HEK293 (cell line): Measurements from ENCODE around the gene KANK4.

Source experiments
- MZF1 ChIP-seq: fragments of 450-650 bp; formaldehyde crosslinking; IDR thresholded peaks from 2 replicates; pipeline ENCODE4 v1.5.1; 2017; ENCODE audit warnings: missing biosample characterization, missing genetic modification characterization, borderline replicate concordance
- PRDM1 ChIP-seq: fragments of 450-650 bp; formaldehyde crosslinking; IDR thresholded peaks from 2 replicates; pipeline ENCODE4; 2016; ENCODE audit warnings: missing biosample characterization, missing genetic modification characterization
- SCRT1 ChIP-seq: fragments of 450-650 bp; formaldehyde crosslinking; IDR thresholded peaks from 2 replicates; pipeline ENCODE4 v1.5.1; 2016; ENCODE audit warnings: missing biosample characterization, missing genetic modification characterization, borderline replicate concordance
- YY1 ChIP-seq: fragments of 450-650 bp; formaldehyde crosslinking; IDR thresholded peaks from 2 replicates; pipeline ENCODE4 v1.5.1; 2018; ENCODE audit warnings: missing biosample characterization, missing genetic modification characterization
- ZBTB8A ChIP-seq: fragments of 450-650 bp; formaldehyde crosslinking; IDR thresholded peaks from 2 replicates; pipeline ENCODE4 v1.5.1; 2016; ENCODE audit warnings: missing biosample characterization, missing genetic modification characterization
- ZNF112 ChIP-seq: fragments of 450-650 bp; formaldehyde crosslinking; IDR thresholded peaks from 2 replicates; pipeline ENCODE4 v1.5.0; 2017; ENCODE audit warnings: missing biosample characterization, missing genetic modification characterization
- ZNF114 ChIP-seq: fragments of 450-650 bp; formaldehyde crosslinking; IDR thresholded peaks from 2 replicates; pipeline ENCODE4 v1.5.0; 2017; ENCODE audit warnings: missing biosample characterization, missing genetic modification characterization
- ZNF121 ChIP-seq: fragments of 450-650 bp; formaldehyde crosslinking; IDR thresholded peaks from 2 replicates; pipeline ENCODE4 v1.5.1; 2016; ENCODE audit warnings: missing biosample characterization, missing genetic modification characterization
- ZNF248 ChIP-seq: fragments of 450-650 bp; formaldehyde crosslinking; IDR thresholded peaks from 2 replicates; pipeline ENCODE4 v1.5.1; 2017; ENCODE audit warnings: missing biosample characterization, missing genetic modification characterization
- ZNF335 ChIP-seq: fragments of 450-650 bp; formaldehyde crosslinking; conservative IDR thresholded peaks from 2 replicates; pipeline ENCODE4 v1.5.1; 2016; ENCODE audit warnings: missing biosample characterization, missing genetic modification characterization
- ZNF341 ChIP-seq: fragments of 450-650 bp; formaldehyde crosslinking; IDR thresholded peaks from 2 replicates; pipeline ENCODE4; 2016; ENCODE audit warnings: low read depth, missing biosample characterization, missing genetic modification characterization
- ZNF366 ChIP-seq: fragments of 450-650 bp; formaldehyde crosslinking; conservative IDR thresholded peaks from 2 replicates; pipeline ENCODE4 v1.5.1; 2016; ENCODE audit warnings: missing biosample characterization, missing genetic modification characterization
- ZNF521 ChIP-seq: fragments of 450-650 bp; formaldehyde crosslinking; IDR thresholded peaks from 2 replicates; pipeline ENCODE4 v1.5.1; 2017; ENCODE audit warnings: missing biosample characterization, mild to moderate bottlenecking, missing genetic modification characterization
- ZNF530 ChIP-seq: fragments of 450-650 bp; formaldehyde crosslinking; IDR thresholded peaks from 2 replicates; pipeline ENCODE4 v1.5.1; 2016; ENCODE audit warnings: low read depth, missing biosample characterization, missing genetic modification characterization
- ZNF548 ChIP-seq: fragments of 450-650 bp; formaldehyde crosslinking; IDR thresholded peaks from 2 replicates; pipeline ENCODE4 v1.5.1; 2016; ENCODE audit warnings: missing biosample characterization, missing genetic modification characterization
- ZNF600 ChIP-seq: fragments of 450-650 bp; formaldehyde crosslinking; IDR thresholded peaks from 2 replicates; pipeline ENCODE4 v1.5.1; 2016; ENCODE audit warnings: missing biosample characterization, missing genetic modification characterization
- ZNF626 ChIP-seq: fragments of 450-650 bp; sonication (Bioruptor Pico); formaldehyde crosslinking; IDR thresholded peaks from 2 replicates; pipeline ENCODE4 v1.5.1; 2018; ENCODE audit warnings: missing biosample characterization, missing genetic modification characterization, inconsistent platforms
- ZNF654 ChIP-seq: fragments of 450-650 bp; formaldehyde crosslinking; IDR thresholded peaks from 2 replicates; pipeline ENCODE4 v1.5.1; 2016; ENCODE audit warnings: low read depth, missing biosample characterization, missing genetic modification characterization
- ZNF785 ChIP-seq: fragments of 450-650 bp; formaldehyde crosslinking; IDR thresholded peaks from 2 replicates; pipeline ENCODE4 v1.5.1; 2016; ENCODE audit warnings: missing biosample characterization, missing genetic modification characterization
- ZSCAN16 ChIP-seq: fragments of 450-650 bp; formaldehyde crosslinking; IDR thresholded peaks from 2 replicates; pipeline ENCODE4 v1.5.1; 2016; ENCODE audit warnings: missing biosample characterization, missing genetic modification characterization
- TF ChIP-seq, protein P1 (sequence below): fragments of 450-650 bp; formaldehyde crosslinking; IDR thresholded peaks from 2 replicates; pipeline ENCODE4 v1.5.1; 2016; ENCODE audit warnings: missing biosample characterization, missing genetic modification characterization
- TF ChIP-seq, protein P2 (sequence below): fragments of 450-650 bp; formaldehyde crosslinking; IDR thresholded peaks from 2 replicates; pipeline ENCODE4 v1.5.1; 2017; ENCODE audit warnings: missing biosample characterization, missing genetic modification characterization
- TF ChIP-seq, protein P3 (sequence below): fragments of 450-650 bp; formaldehyde crosslinking; IDR thresholded peaks from 2 replicates; pipeline ENCODE4 v1.5.1; 2016; ENCODE audit warnings: missing biosample characterization, missing genetic modification characterization
- TF ChIP-seq, protein P4 (sequence below): IDR thresholded peaks from 2 replicates; pipeline ENCODE4 v1.6.1; 2011; ENCODE audit warnings: mild to moderate bottlenecking, low read depth, low read length, borderline replicate concordance
- TF ChIP-seq, protein P5 (sequence below): fragments of 450-650 bp; formaldehyde crosslinking; IDR thresholded peaks from 2 replicates; pipeline ENCODE4 v1.5.1; 2016; ENCODE audit warnings: missing biosample characterization, missing genetic modification characterization
- TF ChIP-seq, protein P6 (sequence below): fragments of 450-650 bp; formaldehyde crosslinking; IDR thresholded peaks from 2 replicates; pipeline ENCODE4 v1.5.1; 2016; ENCODE audit warnings: missing biosample characterization, missing genetic modification characterization
- TF ChIP-seq, protein P7 (sequence below): fragments of 450-650 bp; formaldehyde crosslinking; IDR thresholded peaks from 2 replicates; pipeline ENCODE4 v1.5.1; 2016; ENCODE audit warnings: missing biosample characterization, missing genetic modification characterization

KANK4 gene

DNA sequence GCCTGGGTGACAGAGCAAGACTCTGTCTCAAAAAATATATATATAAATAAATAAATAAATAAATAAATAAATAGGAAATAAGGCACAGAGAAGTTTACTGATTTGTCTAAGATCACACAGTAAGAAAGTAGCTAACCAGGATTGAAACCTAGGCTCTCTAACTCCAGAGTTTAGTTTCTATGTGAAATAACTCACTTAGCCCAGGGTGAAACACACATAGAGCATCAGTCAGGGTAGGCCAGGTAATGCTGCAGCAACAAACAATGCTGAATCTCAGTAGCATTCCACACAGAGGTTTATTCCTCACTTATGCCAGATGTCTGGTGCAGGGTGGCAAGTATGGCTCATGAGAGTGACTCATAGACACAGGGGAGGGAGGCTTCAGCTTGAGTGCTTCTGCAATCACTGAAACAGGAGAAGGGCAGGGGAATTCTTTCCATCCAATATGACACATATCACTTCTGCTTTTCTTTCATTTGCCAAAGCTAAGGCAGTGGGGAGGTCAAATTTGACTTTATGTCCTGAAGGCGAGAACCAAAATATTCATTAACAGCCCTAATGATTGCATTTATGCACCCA, 37.1 kb upstream of the KANK4 start (continued):
- TF ChIP-seq ZNF335 (tag by site-specific recombination) (no peak; the same call in 1 of the 2 replicates), ZNF112 (tag by site-specific recombination) (no peak), ZNF114 (tag by site-specific recombination) (no peak), ZNF785 (tag by site-specific recombination) (no peak), PRDM1 (tag by site-specific recombination) (peak; percentile 86), ZNF341 (tag by site-specific recombination) (peak; percentile 13; the same call in 1 of the 2 replicates), ZNF248 (no peak), ZNF654 (no peak; the same call in 1 of the 2 replicates), ZBTB8A (tag by site-specific recombination) (peak; percentile 55), ZSCAN16 (tag by site-specific recombination) (no peak), ZNF626 (tag by site-specific recombination) (no peak), ZNF521 (tag by site-specific recombination) (no peak), SCRT1 (tag by site-specific recombination) (no peak), YY1 (no peak), ZNF530 (tag by site-specific recombination) (no peak), ZNF600 (tag by site-specific recombination) (peak; percentile 48), MZF1 (peak; percentile 21; the same call in 1 of the 2 replicates), ZNF366 (tag by site-specific recombination) (peak; percentile 59; the same call in 1 of the 2 replicates), ZNF121 (tag by site-specific recombination) (no peak), ZNF548 (no peak)
- TF ChIP-seq, protein P1, sequence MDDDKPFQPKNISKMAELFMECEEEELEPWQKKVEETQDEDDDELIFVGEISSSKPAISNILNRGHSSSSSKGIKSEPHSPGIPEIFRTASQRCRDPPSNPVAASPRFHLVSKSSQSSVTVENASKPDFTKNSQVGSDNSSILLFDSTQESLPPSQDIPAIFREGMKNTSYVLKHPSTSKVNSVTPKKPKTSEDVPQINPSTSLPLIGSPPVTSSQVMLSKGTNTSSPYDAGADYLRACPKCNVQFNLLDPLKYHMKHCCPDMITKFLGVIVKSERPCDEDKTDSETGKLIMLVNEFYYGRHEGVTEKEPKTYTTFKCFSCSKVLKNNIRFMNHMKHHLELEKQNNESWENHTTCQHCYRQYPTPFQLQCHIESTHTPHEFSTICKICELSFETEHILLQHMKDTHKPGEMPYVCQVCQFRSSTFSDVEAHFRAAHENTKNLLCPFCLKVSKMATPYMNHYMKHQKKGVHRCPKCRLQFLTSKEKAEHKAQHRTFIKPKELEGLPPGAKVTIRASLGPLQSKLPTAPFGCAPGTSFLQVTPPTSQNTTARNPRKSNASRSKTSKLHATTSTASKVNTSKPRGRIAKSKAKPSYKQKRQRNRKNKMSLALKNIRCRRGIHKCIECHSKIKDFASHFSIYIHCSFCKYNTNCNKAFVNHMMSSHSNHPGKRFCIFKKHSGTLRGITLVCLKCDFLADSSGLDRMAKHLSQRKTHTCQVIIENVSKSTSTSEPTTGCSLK (tag by site-specific recombination), result no peak
- TF ChIP-seq, protein P2, sequence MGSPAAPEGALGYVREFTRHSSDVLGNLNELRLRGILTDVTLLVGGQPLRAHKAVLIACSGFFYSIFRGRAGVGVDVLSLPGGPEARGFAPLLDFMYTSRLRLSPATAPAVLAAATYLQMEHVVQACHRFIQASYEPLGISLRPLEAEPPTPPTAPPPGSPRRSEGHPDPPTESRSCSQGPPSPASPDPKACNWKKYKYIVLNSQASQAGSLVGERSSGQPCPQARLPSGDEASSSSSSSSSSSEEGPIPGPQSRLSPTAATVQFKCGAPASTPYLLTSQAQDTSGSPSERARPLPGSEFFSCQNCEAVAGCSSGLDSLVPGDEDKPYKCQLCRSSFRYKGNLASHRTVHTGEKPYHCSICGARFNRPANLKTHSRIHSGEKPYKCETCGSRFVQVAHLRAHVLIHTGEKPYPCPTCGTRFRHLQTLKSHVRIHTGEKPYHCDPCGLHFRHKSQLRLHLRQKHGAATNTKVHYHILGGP (tag by site-specific recombination), result no peak
- TF ChIP-seq, protein P3, sequence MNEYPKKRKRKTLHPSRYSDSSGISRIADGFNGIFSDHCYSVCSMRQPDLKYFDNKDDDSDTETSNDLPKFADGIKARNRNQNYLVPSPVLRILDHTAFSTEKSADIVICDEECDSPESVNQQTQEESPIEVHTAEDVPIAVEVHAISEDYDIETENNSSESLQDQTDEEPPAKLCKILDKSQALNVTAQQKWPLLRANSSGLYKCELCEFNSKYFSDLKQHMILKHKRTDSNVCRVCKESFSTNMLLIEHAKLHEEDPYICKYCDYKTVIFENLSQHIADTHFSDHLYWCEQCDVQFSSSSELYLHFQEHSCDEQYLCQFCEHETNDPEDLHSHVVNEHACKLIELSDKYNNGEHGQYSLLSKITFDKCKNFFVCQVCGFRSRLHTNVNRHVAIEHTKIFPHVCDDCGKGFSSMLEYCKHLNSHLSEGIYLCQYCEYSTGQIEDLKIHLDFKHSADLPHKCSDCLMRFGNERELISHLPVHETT (tag by site-specific recombination), result no peak
- TF ChIP-seq, protein P4, sequence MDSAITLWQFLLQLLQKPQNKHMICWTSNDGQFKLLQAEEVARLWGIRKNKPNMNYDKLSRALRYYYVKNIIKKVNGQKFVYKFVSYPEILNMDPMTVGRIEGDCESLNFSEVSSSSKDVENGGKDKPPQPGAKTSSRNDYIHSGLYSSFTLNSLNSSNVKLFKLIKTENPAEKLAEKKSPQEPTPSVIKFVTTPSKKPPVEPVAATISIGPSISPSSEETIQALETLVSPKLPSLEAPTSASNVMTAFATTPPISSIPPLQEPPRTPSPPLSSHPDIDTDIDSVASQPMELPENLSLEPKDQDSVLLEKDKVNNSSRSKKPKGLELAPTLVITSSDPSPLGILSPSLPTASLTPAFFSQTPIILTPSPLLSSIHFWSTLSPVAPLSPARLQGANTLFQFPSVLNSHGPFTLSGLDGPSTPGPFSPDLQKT, result no peak
- TF ChIP-seq, protein P5, sequence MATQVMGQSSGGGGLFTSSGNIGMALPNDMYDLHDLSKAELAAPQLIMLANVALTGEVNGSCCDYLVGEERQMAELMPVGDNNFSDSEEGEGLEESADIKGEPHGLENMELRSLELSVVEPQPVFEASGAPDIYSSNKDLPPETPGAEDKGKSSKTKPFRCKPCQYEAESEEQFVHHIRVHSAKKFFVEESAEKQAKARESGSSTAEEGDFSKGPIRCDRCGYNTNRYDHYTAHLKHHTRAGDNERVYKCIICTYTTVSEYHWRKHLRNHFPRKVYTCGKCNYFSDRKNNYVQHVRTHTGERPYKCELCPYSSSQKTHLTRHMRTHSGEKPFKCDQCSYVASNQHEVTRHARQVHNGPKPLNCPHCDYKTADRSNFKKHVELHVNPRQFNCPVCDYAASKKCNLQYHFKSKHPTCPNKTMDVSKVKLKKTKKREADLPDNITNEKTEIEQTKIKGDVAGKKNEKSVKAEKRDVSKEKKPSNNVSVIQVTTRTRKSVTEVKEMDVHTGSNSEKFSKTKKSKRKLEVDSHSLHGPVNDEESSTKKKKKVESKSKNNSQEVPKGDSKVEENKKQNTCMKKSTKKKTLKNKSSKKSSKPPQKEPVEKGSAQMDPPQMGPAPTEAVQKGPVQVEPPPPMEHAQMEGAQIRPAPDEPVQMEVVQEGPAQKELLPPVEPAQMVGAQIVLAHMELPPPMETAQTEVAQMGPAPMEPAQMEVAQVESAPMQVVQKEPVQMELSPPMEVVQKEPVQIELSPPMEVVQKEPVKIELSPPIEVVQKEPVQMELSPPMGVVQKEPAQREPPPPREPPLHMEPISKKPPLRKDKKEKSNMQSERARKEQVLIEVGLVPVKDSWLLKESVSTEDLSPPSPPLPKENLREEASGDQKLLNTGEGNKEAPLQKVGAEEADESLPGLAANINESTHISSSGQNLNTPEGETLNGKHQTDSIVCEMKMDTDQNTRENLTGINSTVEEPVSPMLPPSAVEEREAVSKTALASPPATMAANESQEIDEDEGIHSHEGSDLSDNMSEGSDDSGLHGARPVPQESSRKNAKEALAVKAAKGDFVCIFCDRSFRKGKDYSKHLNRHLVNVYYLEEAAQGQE (tag by site-specific recombination), result peak; percentile 51; the same call in 1 of the 2 replicates
- TF ChIP-seq, protein P6, sequence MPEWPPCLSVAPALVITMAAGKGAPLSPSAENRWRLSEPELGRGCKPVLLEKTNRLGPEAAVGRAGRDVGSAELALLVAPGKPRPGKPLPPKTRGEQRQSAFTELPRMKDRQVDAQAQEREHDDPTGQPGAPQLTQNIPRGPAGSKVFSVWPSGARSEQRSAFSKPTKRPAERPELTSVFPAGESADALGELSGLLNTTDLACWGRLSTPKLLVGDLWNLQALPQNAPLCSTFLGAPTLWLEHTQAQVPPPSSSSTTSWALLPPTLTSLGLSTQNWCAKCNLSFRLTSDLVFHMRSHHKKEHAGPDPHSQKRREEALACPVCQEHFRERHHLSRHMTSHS (tag by site-specific recombination), result no peak
- TF ChIP-seq, protein P7, sequence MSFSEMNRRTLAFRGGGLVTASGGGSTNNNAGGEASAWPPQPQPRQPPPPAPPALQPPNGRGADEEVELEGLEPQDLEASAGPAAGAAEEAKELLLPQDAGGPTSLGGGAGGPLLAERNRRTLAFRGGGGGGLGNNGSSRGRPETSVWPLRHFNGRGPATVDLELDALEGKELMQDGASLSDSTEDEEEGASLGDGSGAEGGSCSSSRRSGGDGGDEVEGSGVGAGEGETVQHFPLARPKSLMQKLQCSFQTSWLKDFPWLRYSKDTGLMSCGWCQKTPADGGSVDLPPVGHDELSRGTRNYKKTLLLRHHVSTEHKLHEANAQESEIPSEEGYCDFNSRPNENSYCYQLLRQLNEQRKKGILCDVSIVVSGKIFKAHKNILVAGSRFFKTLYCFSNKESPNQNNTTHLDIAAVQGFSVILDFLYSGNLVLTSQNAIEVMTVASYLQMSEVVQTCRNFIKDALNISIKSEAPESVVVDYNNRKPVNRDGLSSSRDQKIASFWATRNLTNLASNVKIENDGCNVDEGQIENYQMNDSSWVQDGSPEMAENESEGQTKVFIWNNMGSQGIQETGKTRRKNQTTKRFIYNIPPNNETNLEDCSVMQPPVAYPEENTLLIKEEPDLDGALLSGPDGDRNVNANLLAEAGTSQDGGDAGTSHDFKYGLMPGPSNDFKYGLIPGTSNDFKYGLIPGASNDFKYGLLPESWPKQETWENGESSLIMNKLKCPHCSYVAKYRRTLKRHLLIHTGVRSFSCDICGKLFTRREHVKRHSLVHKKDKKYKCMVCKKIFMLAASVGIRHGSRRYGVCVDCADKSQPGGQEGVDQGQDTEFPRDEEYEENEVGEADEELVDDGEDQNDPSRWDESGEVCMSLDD (tag by site-specific recombination), result no peak
